Adrenal gland (tissue), 5 donors: Measurements from ENCODE around the gene MTR.

ENCODE experiments used
- POLR2A ChIP-seq, 2 donors: fragments of 450-650 bp; IDR thresholded peaks; one replicate each; pipeline ENCODE4 v1.6.1; 2017; ENCODE audit warnings: antibody characterized with exemption in 2 of 2, mild to moderate bottlenecking in 2 of 2, moderate library complexity in 1 of 2
- TF ChIP-seq, protein P1 (sequence below), 6 experiments: fragments of 450-650 bp in 4 of 6; fragments of 200-600 bp in 2 of 6; sonication (generic) in 1 of 6; IDR thresholded peaks; 1 replicate in 5 of 6; 2 replicates in 1 of 6; pipeline versions ENCODE4 v1.5.1 to v1.8.0; 2016 to 2021; ENCODE audit warnings: antibody characterized with exemption in 6 of 6, mild to moderate bottlenecking in 2 of 6, moderate library complexity in 1 of 6
- donor health status: DM: no; HTN: no; CAD: no.

DNA sequence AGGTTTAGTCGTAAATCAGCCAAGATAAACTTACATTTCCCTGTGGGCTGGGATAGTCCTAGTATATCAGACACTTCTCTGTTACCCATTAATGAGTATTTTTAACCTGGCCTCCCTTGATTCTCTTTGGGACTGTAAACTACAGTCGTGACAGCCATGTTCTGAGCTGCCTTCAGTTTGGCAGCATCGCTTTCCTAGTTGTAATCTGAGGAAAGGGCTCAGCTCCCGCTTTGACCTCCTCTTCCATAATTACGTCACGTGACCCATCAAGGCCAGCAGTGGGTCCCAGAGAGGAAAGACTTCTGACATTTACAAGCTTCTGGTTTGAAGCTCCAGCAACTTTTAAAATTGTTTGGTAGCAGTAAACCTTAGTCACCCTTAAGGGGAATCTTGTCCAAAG lies 34.6 kb upstream of the MTR start:
- TF ChIP-seq, protein P1, sequence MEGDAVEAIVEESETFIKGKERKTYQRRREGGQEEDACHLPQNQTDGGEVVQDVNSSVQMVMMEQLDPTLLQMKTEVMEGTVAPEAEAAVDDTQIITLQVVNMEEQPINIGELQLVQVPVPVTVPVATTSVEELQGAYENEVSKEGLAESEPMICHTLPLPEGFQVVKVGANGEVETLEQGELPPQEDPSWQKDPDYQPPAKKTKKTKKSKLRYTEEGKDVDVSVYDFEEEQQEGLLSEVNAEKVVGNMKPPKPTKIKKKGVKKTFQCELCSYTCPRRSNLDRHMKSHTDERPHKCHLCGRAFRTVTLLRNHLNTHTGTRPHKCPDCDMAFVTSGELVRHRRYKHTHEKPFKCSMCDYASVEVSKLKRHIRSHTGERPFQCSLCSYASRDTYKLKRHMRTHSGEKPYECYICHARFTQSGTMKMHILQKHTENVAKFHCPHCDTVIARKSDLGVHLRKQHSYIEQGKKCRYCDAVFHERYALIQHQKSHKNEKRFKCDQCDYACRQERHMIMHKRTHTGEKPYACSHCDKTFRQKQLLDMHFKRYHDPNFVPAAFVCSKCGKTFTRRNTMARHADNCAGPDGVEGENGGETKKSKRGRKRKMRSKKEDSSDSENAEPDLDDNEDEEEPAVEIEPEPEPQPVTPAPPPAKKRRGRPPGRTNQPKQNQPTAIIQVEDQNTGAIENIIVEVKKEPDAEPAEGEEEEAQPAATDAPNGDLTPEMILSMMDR (IDR thresholded peaks at IDR 0.05): no peak
- no peak for TF ChIP-seq POLR2A (IDR thresholded peaks at IDR 0.05)
